ENCODE data around the gene RDM1.

- TF ChIP-seq CTCF (IDR thresholded peaks at IDR 0.05) (no peak), POLR2A (IDR thresholded peaks at IDR 0.05) (no peak), EP300 (IDR thresholded peaks at IDR 0.05) (no peak)
These were observed 13.0 kb upstream of the RDM1 start, which contains the start of gene LYZL6 for GRCh38 chr17:35943537-35943936.
